SK-N-SH (cell line): Measurements from ENCODE around the gene TTYH3. TPM values are rescaled to one million over a fixed set of nuclear protein-coding genes. Genes with fewer than 3 reads are reported as not detected.

Experiments
- CTCF ChIA-PET: fragments of 300-600, 350-600 bp; formaldehyde crosslinking; extraction: SDS; loops from one replicate; lab custom pipeline; 2021; lab: Yijun Ruan, JAX
- POLR2A ChIA-PET: fragments of 350-600 bp; sonication (Branson Sonifier 250); formaldehyde crosslinking; extraction: SDS; loops from one replicate; lab custom pipeline; 2020; ENCODE audit warnings: antibody characterized with exemption, inconsistent platforms; lab: Yijun Ruan, JAX
- DNase-seq: peaks from one replicate; pipeline ENCODE4 v3.0.0; 2012
- H2AFZ ChIP-seq: fragments of 200-600 bp; sonication (generic); 2 replicates; pipeline ENCODE4 v1.8.1; 2016; ENCODE audit warnings: antibody characterized with exemption, mild to moderate bottlenecking, low read depth
- H3F3A ChIP-seq: fragments of 200-600 bp; sonication (generic); replicated peaks from 2 replicates; pipeline ENCODE3; 2016; ENCODE audit warnings: antibody characterized with exemption, mild to moderate bottlenecking; ENCODE audit not compliant: insufficient read depth
- H3K27ac ChIP-seq, 2 experiments: fragments of 200-500 bp in 1 of 2; fragments of 200-600 bp in 1 of 2; sonication (Bioruptor generic) in 1 of 2; sonication (generic), shearing (Covaris generic) in 1 of 2; 2 replicates each; pipeline versions ENCODE4 v1.5.1 to v1.6.1; 2014 to 2016; ENCODE audit warnings: low read depth in 2 of 2, inconsistent platforms in 1 of 2, low read length in 1 of 2, mild to moderate bottlenecking in 1 of 2, mixed read lengths in 1 of 2
- H3K27me3 ChIP-seq: fragments of 200-600 bp; sonication (generic), shearing (Covaris generic); 2 replicates; pipeline ENCODE4 v1.6.1; 2016; ENCODE audit warnings: mixed run types; ENCODE audit not compliant: insufficient read depth
- H3K36me3 ChIP-seq, 2 experiments: fragments of 200-500 bp in 1 of 2; fragments of 200-600 bp in 1 of 2; sonication (Bioruptor generic) in 1 of 2; sonication (generic) in 1 of 2; replicated peaks in 1 of 2; 2 replicates each; pipeline versions ENCODE3 to v1.5.1; 2014 to 2016; ENCODE audit warnings: low read length in 1 of 2, mild to moderate bottlenecking in 1 of 2; ENCODE audit not compliant: insufficient read depth in 2 of 2, control insufficient read depth in 1 of 2
- H3K4me1 ChIP-seq, 2 experiments: fragments of 200-500 bp in 1 of 2; fragments of 200-600 bp in 1 of 2; sonication (Bioruptor generic) in 1 of 2; sonication (generic), shearing (Covaris generic) in 1 of 2; 2 replicates each; pipeline versions ENCODE4 v1.5.1 to v1.6.1; 2014 to 2016; ENCODE audit warnings: low read depth in 1 of 2, low read length in 1 of 2, mixed run types in 1 of 2; ENCODE audit not compliant: insufficient read depth in 2 of 2, control insufficient read depth in 1 of 2
- H3K4me2 ChIP-seq: fragments of 200-600 bp; sonication (generic), shearing (Covaris generic); 2 replicates; pipeline ENCODE4 v1.6.1; 2017; ENCODE audit warnings: mixed run types
- H3K4me3 ChIP-seq, 2 experiments: fragments of 200-500 bp in 1 of 2; fragments of 200-600 bp in 1 of 2; sonication (Bioruptor generic) in 1 of 2; sonication (generic), shearing (Covaris generic) in 1 of 2; 2 replicates each; pipeline versions ENCODE4 v1.5.1 to v1.8.1; 2014 to 2016; ENCODE audit warnings: low read depth in 2 of 2, inconsistent platforms in 1 of 2, low read length in 1 of 2, mild to moderate bottlenecking in 1 of 2, mixed read lengths in 1 of 2, moderate library complexity in 1 of 2
- H3K79me2 ChIP-seq: fragments of 200-600 bp; sonication (generic); 2 replicates; pipeline ENCODE4 v1.8.1; 2017; ENCODE audit warnings: mild to moderate bottlenecking; ENCODE audit not compliant: insufficient read depth
- H3K9ac ChIP-seq: fragments of 200-600 bp; sonication (generic); 2 replicates; pipeline ENCODE4 v1.6.1; 2017; ENCODE audit warnings: mixed run types
- H3K9me2 ChIP-seq: fragments of 200-600 bp; sonication (generic); 2 replicates; pipeline ENCODE4 v1.6.1; 2017; ENCODE audit warnings: mixed run types
- H3K9me3 ChIP-seq: fragments of 200-600 bp; sonication (generic); 2 replicates; pipeline ENCODE4 v1.6.1; 2017; ENCODE audit warnings: mixed run types, mild to moderate bottlenecking, moderate library complexity
- H4K20me1 ChIP-seq: fragments of 200-600 bp; sonication (generic); 2 replicates; pipeline ENCODE4 v1.6.1; 2017; ENCODE audit warnings: mild to moderate bottlenecking, mixed run types; ENCODE audit not compliant: insufficient read depth
- ELF1 ChIP-seq: IDR thresholded peaks from 2 replicates; pipeline ENCODE4 v1.4.0; 2012
- FOXJ3 ChIP-seq: sonication (generic); formaldehyde crosslinking; IDR thresholded peaks from 2 replicates; pipeline ENCODE4 v1.5.1; 2020; ENCODE audit warnings: mild to moderate bottlenecking, missing genetic modification reagents
- GABPA ChIP-seq: IDR thresholded peaks from 2 replicates; pipeline ENCODE4 v1.4.0; 2012; ENCODE audit warnings: low read depth, mild to moderate bottlenecking
- IRF3 ChIP-seq: fragments of 150-350 bp; IDR thresholded peaks from 2 replicates; pipeline ENCODE4 v1.6.1; 2016; ENCODE audit warnings: mild to moderate bottlenecking, low read depth, low read length
- JUND ChIP-seq: IDR thresholded peaks from 2 replicates; pipeline ENCODE4 v1.4.0; 2012
- POLR2AphosphoS5 ChIP-seq: IDR thresholded peaks from 2 replicates; pipeline ENCODE4 v1.6.1; 2012; ENCODE audit warnings: low read depth, low read length
- RAD21 ChIP-seq: IDR thresholded peaks from 2 replicates; pipeline ENCODE4 v1.6.1; 2012; ENCODE audit warnings: mild to moderate bottlenecking, low read length
- RFX5 ChIP-seq: IDR thresholded peaks from 2 replicates; pipeline ENCODE4 v1.6.1; 2012; ENCODE audit warnings: mild to moderate bottlenecking, improper control_type of control experiment, low read length
- SIN3A ChIP-seq: IDR thresholded peaks from 2 replicates; pipeline ENCODE4 v1.6.1; 2012; ENCODE audit warnings: low read depth, mild to moderate bottlenecking, low read length, moderate library complexity, borderline replicate concordance
- TEAD4 ChIP-seq: IDR thresholded peaks from 2 replicates; pipeline ENCODE4 v1.4.0; 2012; ENCODE audit warnings: mild to moderate bottlenecking, borderline replicate concordance; ENCODE audit not compliant: insufficient read depth
- YY1 ChIP-seq: IDR thresholded peaks from 2 replicates; pipeline ENCODE4 v1.4.0; 2012; ENCODE audit warnings: low read depth, mild to moderate bottlenecking
- WGBS: methylation state at CpG from one replicate; pipeline ENCODE4 v1.1.6; 2017; ENCODE audit warnings: low lambda C conversion rate; 5-methylcytosine and 5-hydroxymethylcytosine counted together
- polyA plus RNA-seq, 3 experiments: library from polyadenylated mRNA; depleted of rRNA; stranded (reverse); fragments of >200 nt; gene quantifications; 2 replicates each; pipeline ENCODE4 v1.2.3, GENCODE V29; 2012
- TF ChIP-seq, protein P1 (sequence below): IDR thresholded peaks from 2 replicates; pipeline ENCODE4 v1.6.1; 2012; ENCODE audit warnings: mild to moderate bottlenecking, low read depth, low read length, moderate library complexity
- TF ChIP-seq, protein P2 (sequence below): IDR thresholded peaks from 2 replicates; pipeline ENCODE4; 2012
- TF ChIP-seq, protein P3 (sequence below): fragments of 150-350 bp; IDR thresholded peaks from 2 replicates; pipeline ENCODE4 v1.6.1; 2017; ENCODE audit warnings: antibody characterized with exemption, low read length, low read depth, borderline replicate concordance
- TF ChIP-seq, protein P4 (sequence below): IDR thresholded peaks from 2 replicates; pipeline ENCODE4 v1.4.0; 2012; ENCODE audit warnings: low read depth, borderline replicate concordance
- TF ChIP-seq, protein P5 (sequence below): IDR thresholded peaks from 2 replicates; pipeline ENCODE4 v1.4.0; 2012; ENCODE audit warnings: low read depth

TTYH3 gene
- polyA plus RNA-seq, 1 of the 3 experiments (the other 2 are of a cell fraction), result 105 TPM

- Histone ChIP-seq H3K27ac (no peak overlapping the region; a peak in 1 of 4 replicates), H3K4me1 (peaks cover 0 to 19% of the 10 kb centered on the region in 2 experiments; a peak in 1 of 4 replicates), H2AFZ (no peak overlapping the region), H3K36me3 (peaks cover 22 to 75% of the 10 kb centered on the region in 2 experiments), H3K9me3 (no peaks in the 10 kb centered on the region), H4K20me1 (peaks cover 38% of the 10 kb centered on the region), H3F3A (peaks cover 6% of the 10 kb centered on the region), H3K79me2 (peaks cover 10% of the 10 kb centered on the region; the same call in 1 of the 2 replicates), H3K27me3 (no peaks in the 10 kb centered on the region), H3K4me3 (no peak overlapping the region)
- WGBS, result 95% methylated on average over 2 of the region's 2 CpGs
- DNase-seq, result no peak
- TF ChIP-seq FOXJ3 (no peak), POLR2AphosphoS5 (no peak), TEAD4 (no peak), RAD21 (no peak), JUND (no peak), SIN3A (no peak), IRF3 (no peak), ELF1 (no peak), RFX5 (no peak), YY1 (no peak), GABPA (no peak)
- TF ChIP-seq, protein P1, sequence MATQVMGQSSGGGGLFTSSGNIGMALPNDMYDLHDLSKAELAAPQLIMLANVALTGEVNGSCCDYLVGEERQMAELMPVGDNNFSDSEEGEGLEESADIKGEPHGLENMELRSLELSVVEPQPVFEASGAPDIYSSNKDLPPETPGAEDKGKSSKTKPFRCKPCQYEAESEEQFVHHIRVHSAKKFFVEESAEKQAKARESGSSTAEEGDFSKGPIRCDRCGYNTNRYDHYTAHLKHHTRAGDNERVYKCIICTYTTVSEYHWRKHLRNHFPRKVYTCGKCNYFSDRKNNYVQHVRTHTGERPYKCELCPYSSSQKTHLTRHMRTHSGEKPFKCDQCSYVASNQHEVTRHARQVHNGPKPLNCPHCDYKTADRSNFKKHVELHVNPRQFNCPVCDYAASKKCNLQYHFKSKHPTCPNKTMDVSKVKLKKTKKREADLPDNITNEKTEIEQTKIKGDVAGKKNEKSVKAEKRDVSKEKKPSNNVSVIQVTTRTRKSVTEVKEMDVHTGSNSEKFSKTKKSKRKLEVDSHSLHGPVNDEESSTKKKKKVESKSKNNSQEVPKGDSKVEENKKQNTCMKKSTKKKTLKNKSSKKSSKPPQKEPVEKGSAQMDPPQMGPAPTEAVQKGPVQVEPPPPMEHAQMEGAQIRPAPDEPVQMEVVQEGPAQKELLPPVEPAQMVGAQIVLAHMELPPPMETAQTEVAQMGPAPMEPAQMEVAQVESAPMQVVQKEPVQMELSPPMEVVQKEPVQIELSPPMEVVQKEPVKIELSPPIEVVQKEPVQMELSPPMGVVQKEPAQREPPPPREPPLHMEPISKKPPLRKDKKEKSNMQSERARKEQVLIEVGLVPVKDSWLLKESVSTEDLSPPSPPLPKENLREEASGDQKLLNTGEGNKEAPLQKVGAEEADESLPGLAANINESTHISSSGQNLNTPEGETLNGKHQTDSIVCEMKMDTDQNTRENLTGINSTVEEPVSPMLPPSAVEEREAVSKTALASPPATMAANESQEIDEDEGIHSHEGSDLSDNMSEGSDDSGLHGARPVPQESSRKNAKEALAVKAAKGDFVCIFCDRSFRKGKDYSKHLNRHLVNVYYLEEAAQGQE, result no peak
- TF ChIP-seq, protein P2, sequence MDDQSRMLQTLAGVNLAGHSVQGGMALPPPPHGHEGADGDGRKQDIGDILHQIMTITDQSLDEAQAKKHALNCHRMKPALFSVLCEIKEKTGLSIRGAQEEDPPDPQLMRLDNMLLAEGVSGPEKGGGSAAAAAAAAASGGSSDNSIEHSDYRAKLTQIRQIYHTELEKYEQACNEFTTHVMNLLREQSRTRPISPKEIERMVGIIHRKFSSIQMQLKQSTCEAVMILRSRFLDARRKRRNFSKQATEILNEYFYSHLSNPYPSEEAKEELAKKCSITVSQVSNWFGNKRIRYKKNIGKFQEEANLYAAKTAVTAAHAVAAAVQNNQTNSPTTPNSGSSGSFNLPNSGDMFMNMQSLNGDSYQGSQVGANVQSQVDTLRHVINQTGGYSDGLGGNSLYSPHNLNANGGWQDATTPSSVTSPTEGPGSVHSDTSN, result no peak
- TF ChIP-seq, protein P3, sequence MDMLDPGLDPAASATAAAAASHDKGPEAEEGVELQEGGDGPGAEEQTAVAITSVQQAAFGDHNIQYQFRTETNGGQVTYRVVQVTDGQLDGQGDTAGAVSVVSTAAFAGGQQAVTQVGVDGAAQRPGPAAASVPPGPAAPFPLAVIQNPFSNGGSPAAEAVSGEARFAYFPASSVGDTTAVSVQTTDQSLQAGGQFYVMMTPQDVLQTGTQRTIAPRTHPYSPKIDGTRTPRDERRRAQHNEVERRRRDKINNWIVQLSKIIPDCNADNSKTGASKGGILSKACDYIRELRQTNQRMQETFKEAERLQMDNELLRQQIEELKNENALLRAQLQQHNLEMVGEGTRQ, result no peak
- TF ChIP-seq, protein P4, sequence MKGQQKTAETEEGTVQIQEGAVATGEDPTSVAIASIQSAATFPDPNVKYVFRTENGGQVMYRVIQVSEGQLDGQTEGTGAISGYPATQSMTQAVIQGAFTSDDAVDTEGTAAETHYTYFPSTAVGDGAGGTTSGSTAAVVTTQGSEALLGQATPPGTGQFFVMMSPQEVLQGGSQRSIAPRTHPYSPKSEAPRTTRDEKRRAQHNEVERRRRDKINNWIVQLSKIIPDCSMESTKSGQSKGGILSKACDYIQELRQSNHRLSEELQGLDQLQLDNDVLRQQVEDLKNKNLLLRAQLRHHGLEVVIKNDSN, result no peak
- TF ChIP-seq, protein P5, sequence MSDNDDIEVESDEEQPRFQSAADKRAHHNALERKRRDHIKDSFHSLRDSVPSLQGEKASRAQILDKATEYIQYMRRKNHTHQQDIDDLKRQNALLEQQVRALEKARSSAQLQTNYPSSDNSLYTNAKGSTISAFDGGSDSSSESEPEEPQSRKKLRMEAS, result no peak
- TF ChIP-seq, all 33 proteins: peak for 0
- Histone ChIP-seq H3K9me2 (no peaks in the 10 kb centered on the region), H3K9ac (no peak overlapping the region), H3K4me2 (no peak overlapping the region)
- ChIA-PET POLR2A (interaction anchor here (1.5 kb wide), 1 partner anchor 12 kb away, joined by 8 read pairs; no protein-coding TSS in a partner anchor), CTCF (interaction anchor here (0.7 to 2.5 kb wide), 7 partner anchors 9 to 206 kb away, joined by 3 to 11 read pairs (median 4); no protein-coding TSS in a partner anchor)
Observed at GRCh38 chr7:2657208-2657607, 25.4 kb downstream of the TTYH3 start.
